Activated CD4-positive, alpha-beta memory T cell treated with anti-CD3 and anti-CD28 coated beads, Interleukin-2, amount 10 ng/mL, durations not matched to agents 7 days and 5 days (primary cell): ENCODE data around the gene MYRIP. TPM values are rescaled to one million over a fixed set of nuclear protein-coding genes. Genes with fewer than 3 reads are reported as not detected.

Experiments
- CTCF ChIA-PET: fragments of 350-600 bp; sonication (Branson Sonifier 250); formaldehyde crosslinking; loops from one replicate; lab custom pipeline; 2021; ENCODE audit warnings: antibody characterized with exemption, inconsistent platforms; lab: Charles Lee
- POLR2A ChIA-PET: fragments of 350-600 bp; sonication (Branson Sonifier 250); formaldehyde crosslinking; loops from one replicate; lab custom pipeline; 2021; ENCODE audit warnings: antibody characterized with exemption; lab: Charles Lee
- DNase-seq: peaks from one replicate; pipeline ENCODE4 v3.0.0-alpha.2; 2020
- H3K27ac Mint-ChIP-seq: one replicate; pipeline ENCODE4 v1.8.0; 2021; ENCODE audit warnings: mild to moderate bottlenecking, mixed read lengths
- H3K27me3 Mint-ChIP-seq: one replicate; pipeline ENCODE4 v1.8.0; 2021; ENCODE audit warnings: mixed read lengths
- H3K36me3 Mint-ChIP-seq: one replicate; pipeline ENCODE4 v1.8.0; 2021; ENCODE audit warnings: low read depth, mixed read lengths
- H3K4me1 Mint-ChIP-seq: one replicate; pipeline ENCODE4 v1.8.0; 2021; ENCODE audit warnings: mixed read lengths
- H3K4me3 Mint-ChIP-seq: one replicate; pipeline ENCODE4 v1.8.0; 2021; ENCODE audit warnings: mild to moderate bottlenecking, mixed read lengths
- H3K9me3 Mint-ChIP-seq: one replicate; pipeline ENCODE4 v1.8.0; 2021; ENCODE audit warnings: mixed read lengths
- total RNA-seq, 2 experiments: library from RNA; stranded (reverse); gene quantifications; one replicate each; pipeline ENCODE4 v1.2.3, GENCODE V29; 2021

MYRIP gene
- total RNA-seq, 2 experiments from 2014 or later = not detected

GRCh38 chr3:40249168-40249567, 439.8 kb downstream of the MYRIP start:
- no peak for DNase-seq
- ChIA-PET CTCF (no interaction called here), POLR2A (no interaction called here)
- H3K36me3 Mint-ChIP-seq = no peaks in the 10 kb centered on the region
- H3K9me3 Mint-ChIP-seq = no peaks in the 10 kb centered on the region
- no peaks in the 10 kb centered on the region for H3K4me1 Mint-ChIP-seq
- H3K27ac Mint-ChIP-seq = no peak overlapping the region
- H3K4me3 Mint-ChIP-seq = no peak overlapping the region
- no peaks in the 10 kb centered on the region for H3K27me3 Mint-ChIP-seq

GRCh38 chr3:40254491-40254890, 445.1 kb downstream of the MYRIP start:
- no peak overlapping the region for H3K4me3 Mint-ChIP-seq

GRCh38 chr3:40254891-40255290, 445.5 kb downstream of the MYRIP start:
- no peaks in the 10 kb centered on the region for H3K4me1 Mint-ChIP-seq
- H3K36me3 Mint-ChIP-seq = no peaks in the 10 kb centered on the region
- ChIA-PET POLR2A (no interaction called here), CTCF (no interaction called here)
- H3K27me3 Mint-ChIP-seq = peaks cover 2% of the 10 kb centered on the region
- H3K4me3 Mint-ChIP-seq = no peak overlapping the region
- no peaks in the 10 kb centered on the region for H3K9me3 Mint-ChIP-seq
- DNase-seq = no peak
- H3K27ac Mint-ChIP-seq = no peak overlapping the region

More at GRCh38 chr3:40254491-40254890, 445.1 kb downstream of the MYRIP start:
- Mint-ChIP-seq H3K27ac (no peak overlapping the region), H3K27me3 (peaks cover 2% of the 10 kb centered on the region), H3K4me1 (no peaks in the 10 kb centered on the region), H3K36me3 (no peaks in the 10 kb centered on the region), H3K9me3 (no peaks in the 10 kb centered on the region)
- ChIA-PET POLR2A (no interaction called here), CTCF (no interaction called here)
- no peak for DNase-seq

DNA sequence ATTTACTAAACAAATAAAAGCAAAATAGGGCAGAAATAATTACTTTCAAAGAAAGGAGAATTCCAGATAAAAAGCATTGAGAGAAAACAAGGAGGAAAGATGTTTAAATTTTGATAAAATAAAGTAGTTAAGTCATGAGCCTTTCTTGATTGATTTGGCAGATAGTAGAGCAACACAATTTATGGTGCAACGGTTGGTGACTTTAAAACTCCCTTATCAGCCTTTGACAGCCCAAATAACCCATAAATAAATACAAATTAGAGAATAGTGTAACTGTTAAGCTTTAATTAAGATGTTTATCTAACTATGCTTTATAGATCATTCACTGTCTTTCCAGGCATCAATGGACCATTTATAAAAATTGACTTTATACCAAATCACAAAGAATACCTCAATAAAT, 446.1 kb downstream of the MYRIP start:
- H3K4me3 Mint-ChIP-seq = no peak overlapping the region
- CTCF ChIA-PET = interaction anchor here (0.6 kb wide), 1 partner anchor 10 kb away, joined by 5 read pairs; no protein-coding TSS in a partner anchor
- no peaks in the 10 kb centered on the region for H3K9me3 Mint-ChIP-seq

GRCh38 chr3:40258064-40258463, 448.7 kb downstream of the MYRIP start:
- peaks cover 2% of the 10 kb centered on the region for H3K27me3 Mint-ChIP-seq
- H3K27ac Mint-ChIP-seq = no peak overlapping the region
- ChIA-PET CTCF (no interaction called here), POLR2A (no interaction called here)
- H3K4me1 Mint-ChIP-seq = no peaks in the 10 kb centered on the region
- no peaks in the 10 kb centered on the region for H3K9me3 Mint-ChIP-seq
- no peak overlapping the region for H3K4me3 Mint-ChIP-seq
- no peaks in the 10 kb centered on the region for H3K36me3 Mint-ChIP-seq
- no peak for DNase-seq

More for the DNA sequence above, 446.1 kb downstream of the MYRIP start:
- Mint-ChIP-seq H3K27me3 (peaks cover 2% of the 10 kb centered on the region), H3K4me1 (no peaks in the 10 kb centered on the region), H3K27ac (no peak overlapping the region), H3K36me3 (no peaks in the 10 kb centered on the region)
- DNase-seq = no peak
- POLR2A ChIA-PET = interaction anchor here (0.6 kb wide), 1 partner anchor 322 kb away, joined by 3 read pairs; no protein-coding TSS in a partner anchor

- no peaks in the 10 kb centered on the region for H3K4me1 Mint-ChIP-seq
- CTCF ChIA-PET = no interaction called here
- no peaks in the 10 kb centered on the region for H3K36me3 Mint-ChIP-seq
- POLR2A ChIA-PET = no interaction called here
- no peak for DNase-seq
- H3K27me3 Mint-ChIP-seq = peaks cover 2% of the 10 kb centered on the region
- no peak overlapping the region for H3K4me3 Mint-ChIP-seq
- H3K27ac Mint-ChIP-seq = no peak overlapping the region
- no peaks in the 10 kb centered on the region for H3K9me3 Mint-ChIP-seq
These were observed 449.1 kb downstream of the MYRIP start for GRCh38 chr3:40258555-40258954.

DNA sequence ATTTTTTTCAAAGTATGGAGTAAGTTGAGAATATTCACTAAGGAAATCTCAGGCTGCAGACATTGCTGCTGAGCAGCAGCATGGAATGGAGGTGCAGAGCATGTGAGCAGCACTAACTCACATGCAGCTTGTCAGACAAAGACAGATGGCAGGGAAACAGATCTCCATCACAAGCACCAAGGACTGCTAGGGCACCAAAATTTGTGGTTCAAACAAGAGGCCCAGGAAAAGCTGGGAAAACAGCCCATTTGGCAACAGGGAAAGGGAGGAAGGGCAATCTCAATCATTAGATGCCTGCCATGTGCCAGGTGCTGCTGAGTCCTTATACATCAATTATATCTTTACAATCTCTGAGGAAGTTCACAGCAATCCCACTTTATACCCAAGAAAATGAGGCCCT, 452.9 kb downstream of the MYRIP start:
- Mint-ChIP-seq H3K27ac (no peak overlapping the region), H3K4me3 (no peak overlapping the region)

DNA sequence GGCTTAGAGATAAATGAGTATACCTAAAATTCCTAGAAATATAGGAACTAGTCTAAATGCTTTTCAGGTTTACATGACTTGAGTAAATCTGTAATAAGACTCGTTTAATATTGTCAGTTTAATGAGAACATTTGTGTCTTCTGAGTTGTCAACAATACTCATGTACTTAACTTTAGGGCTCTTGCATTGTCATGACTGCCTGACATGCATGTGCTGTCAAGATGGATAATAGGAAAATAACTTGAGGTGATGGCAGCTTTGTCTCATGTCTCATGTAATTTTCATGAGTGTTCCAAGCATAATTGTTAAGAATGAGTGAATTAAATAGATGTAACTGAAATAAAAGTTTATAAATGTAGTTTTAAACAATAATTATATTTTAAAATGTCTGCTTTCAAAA, 455.0 kb downstream of the MYRIP start:
- Mint-ChIP-seq H3K4me3 (no peak overlapping the region), H3K4me1 (no peaks in the 10 kb centered on the region), H3K27me3 (no peaks in the 10 kb centered on the region), H3K9me3 (no peaks in the 10 kb centered on the region), H3K36me3 (no peaks in the 10 kb centered on the region), H3K27ac (no peak overlapping the region)
- CTCF ChIA-PET = no interaction called here
- DNase-seq = no peak
- POLR2A ChIA-PET = no interaction called here

More for the DNA sequence above, 452.9 kb downstream of the MYRIP start:
- Mint-ChIP-seq H3K4me1 (no peaks in the 10 kb centered on the region), H3K9me3 (no peaks in the 10 kb centered on the region), H3K36me3 (no peaks in the 10 kb centered on the region), H3K27me3 (no peaks in the 10 kb centered on the region)
- ChIA-PET CTCF (no interaction called here), POLR2A (no interaction called here)
- no peak for DNase-seq

DNA sequence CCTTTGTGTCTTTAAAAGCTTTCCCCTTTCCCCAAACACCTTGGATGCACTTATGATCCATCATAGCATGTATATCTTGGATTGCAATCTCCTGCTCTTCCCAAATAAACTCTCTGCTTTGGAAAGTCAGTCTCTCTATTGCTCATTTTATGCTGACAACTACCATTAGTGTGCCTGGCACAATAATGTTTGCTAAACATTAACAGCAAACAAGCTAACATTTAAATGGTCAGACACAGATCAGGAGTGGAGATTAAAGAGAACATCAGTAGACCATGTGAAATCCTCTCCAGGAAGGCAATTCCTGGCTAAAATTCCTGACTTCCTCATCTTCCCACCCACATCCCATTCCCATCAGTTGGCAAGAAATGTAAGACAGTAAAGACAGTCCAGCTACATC, 455.8 kb downstream of the MYRIP start:
- Mint-ChIP-seq H3K9me3 (no peaks in the 10 kb centered on the region), H3K4me1 (no peaks in the 10 kb centered on the region), H3K36me3 (no peaks in the 10 kb centered on the region), H3K27me3 (no peaks in the 10 kb centered on the region), H3K27ac (no peak overlapping the region), H3K4me3 (no peak overlapping the region)
- CTCF ChIA-PET = no interaction called here
- no peak for DNase-seq
- POLR2A ChIA-PET = no interaction called here

- Mint-ChIP-seq H3K4me1 (no peaks in the 10 kb centered on the region), H3K27ac (no peak overlapping the region), H3K9me3 (peaks cover 3% of the 10 kb centered on the region), H3K36me3 (no peaks in the 10 kb centered on the region), H3K4me3 (no peak overlapping the region), H3K27me3 (no peaks in the 10 kb centered on the region)
- ChIA-PET POLR2A (no interaction called here), CTCF (no interaction called here)
- no peak for DNase-seq
These were observed 458.7 kb downstream of the MYRIP start for GRCh38 chr3:40267937-40268724.

- no peaks in the 10 kb centered on the region for H3K27me3 Mint-ChIP-seq
- no peaks in the 10 kb centered on the region for H3K4me1 Mint-ChIP-seq
- ChIA-PET CTCF (no interaction called here), POLR2A (no interaction called here)
- no peak overlapping the region for H3K4me3 Mint-ChIP-seq
- no peak overlapping the region for H3K27ac Mint-ChIP-seq
- peaks cover 3% of the 10 kb centered on the region for H3K9me3 Mint-ChIP-seq
- no peak for DNase-seq
- H3K36me3 Mint-ChIP-seq = no peaks in the 10 kb centered on the region
These were observed 459.6 kb downstream of the MYRIP start for GRCh38 chr3:40268802-40269524.

- POLR2A ChIA-PET = no interaction called here
- CTCF ChIA-PET = no interaction called here
- peaks cover 3% of the 10 kb centered on the region for H3K9me3 Mint-ChIP-seq
- peaks cover 12% of the 10 kb centered on the region for H3K27me3 Mint-ChIP-seq
- no peaks in the 10 kb centered on the region for H3K4me1 Mint-ChIP-seq
- no peak overlapping the region for H3K27ac Mint-ChIP-seq
- H3K36me3 Mint-ChIP-seq = no peaks in the 10 kb centered on the region
- H3K4me3 Mint-ChIP-seq = no peak overlapping the region
- DNase-seq = no peak
These were observed 469.4 kb downstream of the MYRIP start for GRCh38 chr3:40278791-40279190.

- Mint-ChIP-seq H3K4me3 (no peak overlapping the region), H3K27me3 (peaks cover 5% of the 10 kb centered on the region), H3K27ac (no peak overlapping the region), H3K36me3 (no peaks in the 10 kb centered on the region), H3K4me1 (no peaks in the 10 kb centered on the region), H3K9me3 (peaks cover 3% of the 10 kb centered on the region)
- ChIA-PET CTCF (no interaction called here), POLR2A (no interaction called here)
- no peak for DNase-seq
These were observed 472.6 kb downstream of the MYRIP start for GRCh38 chr3:40281995-40282394.
